ENCODE data around the gene CPSF3.

The CPSF3 gene

DNA sequence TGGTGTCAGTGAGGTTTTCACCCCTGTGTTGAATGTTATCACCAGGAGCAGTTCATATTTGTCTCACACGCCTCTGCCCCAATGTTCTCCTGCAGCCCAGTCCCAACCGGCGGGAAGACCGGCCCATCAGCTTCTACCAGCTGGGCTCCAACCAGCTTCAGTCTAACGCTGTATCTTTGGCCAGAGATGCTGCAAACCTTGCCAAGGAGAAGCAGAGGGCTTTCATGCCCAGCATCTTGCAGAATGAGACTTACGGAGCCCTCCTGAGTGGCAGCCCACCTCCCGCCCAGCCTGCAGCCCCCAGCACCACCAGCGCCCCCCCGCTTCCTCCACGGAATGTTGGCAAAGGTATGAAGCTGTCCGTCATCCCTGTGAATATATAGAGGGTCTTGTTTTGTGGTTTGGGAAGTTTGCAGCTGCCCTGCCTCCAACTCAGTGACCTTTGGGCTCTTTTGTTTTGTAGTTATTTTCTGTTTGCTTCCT lies 35.2 kb upstream of the CPSF3 start:
- TF ChIP-seq CEBPB (IDR thresholded peaks at IDR 0.05) = no peak
- no peak for TF ChIP-seq FOXM1 (IDR thresholded peaks at IDR 0.05; ENCODE audit: borderline replicate concordance, low read depth)
- TF ChIP-seq MAX (IDR thresholded peaks at IDR 0.05) = no peak
- TF ChIP-seq EGR1 (IDR thresholded peaks at IDR 0.05) = no peak
- TF ChIP-seq, protein P1, sequence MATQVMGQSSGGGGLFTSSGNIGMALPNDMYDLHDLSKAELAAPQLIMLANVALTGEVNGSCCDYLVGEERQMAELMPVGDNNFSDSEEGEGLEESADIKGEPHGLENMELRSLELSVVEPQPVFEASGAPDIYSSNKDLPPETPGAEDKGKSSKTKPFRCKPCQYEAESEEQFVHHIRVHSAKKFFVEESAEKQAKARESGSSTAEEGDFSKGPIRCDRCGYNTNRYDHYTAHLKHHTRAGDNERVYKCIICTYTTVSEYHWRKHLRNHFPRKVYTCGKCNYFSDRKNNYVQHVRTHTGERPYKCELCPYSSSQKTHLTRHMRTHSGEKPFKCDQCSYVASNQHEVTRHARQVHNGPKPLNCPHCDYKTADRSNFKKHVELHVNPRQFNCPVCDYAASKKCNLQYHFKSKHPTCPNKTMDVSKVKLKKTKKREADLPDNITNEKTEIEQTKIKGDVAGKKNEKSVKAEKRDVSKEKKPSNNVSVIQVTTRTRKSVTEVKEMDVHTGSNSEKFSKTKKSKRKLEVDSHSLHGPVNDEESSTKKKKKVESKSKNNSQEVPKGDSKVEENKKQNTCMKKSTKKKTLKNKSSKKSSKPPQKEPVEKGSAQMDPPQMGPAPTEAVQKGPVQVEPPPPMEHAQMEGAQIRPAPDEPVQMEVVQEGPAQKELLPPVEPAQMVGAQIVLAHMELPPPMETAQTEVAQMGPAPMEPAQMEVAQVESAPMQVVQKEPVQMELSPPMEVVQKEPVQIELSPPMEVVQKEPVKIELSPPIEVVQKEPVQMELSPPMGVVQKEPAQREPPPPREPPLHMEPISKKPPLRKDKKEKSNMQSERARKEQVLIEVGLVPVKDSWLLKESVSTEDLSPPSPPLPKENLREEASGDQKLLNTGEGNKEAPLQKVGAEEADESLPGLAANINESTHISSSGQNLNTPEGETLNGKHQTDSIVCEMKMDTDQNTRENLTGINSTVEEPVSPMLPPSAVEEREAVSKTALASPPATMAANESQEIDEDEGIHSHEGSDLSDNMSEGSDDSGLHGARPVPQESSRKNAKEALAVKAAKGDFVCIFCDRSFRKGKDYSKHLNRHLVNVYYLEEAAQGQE (IDR thresholded peaks at IDR 0.05; ENCODE audit: low read depth) = no peak
- TF ChIP-seq, protein P2, sequence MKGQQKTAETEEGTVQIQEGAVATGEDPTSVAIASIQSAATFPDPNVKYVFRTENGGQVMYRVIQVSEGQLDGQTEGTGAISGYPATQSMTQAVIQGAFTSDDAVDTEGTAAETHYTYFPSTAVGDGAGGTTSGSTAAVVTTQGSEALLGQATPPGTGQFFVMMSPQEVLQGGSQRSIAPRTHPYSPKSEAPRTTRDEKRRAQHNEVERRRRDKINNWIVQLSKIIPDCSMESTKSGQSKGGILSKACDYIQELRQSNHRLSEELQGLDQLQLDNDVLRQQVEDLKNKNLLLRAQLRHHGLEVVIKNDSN (IDR thresholded peaks at IDR 0.05) = no peak
- TF ChIP-seq TCF12 (IDR thresholded peaks at IDR 0.05; ENCODE audit: low read depth) = no peak
- TF ChIP-seq RAD21 (IDR thresholded peaks at IDR 0.05; ENCODE audit: low read depth) = no peak
- no peak for TF ChIP-seq CREB1 (IDR thresholded peaks at IDR 0.05; ENCODE audit: low read depth)

- TF ChIP-seq TCF12 (IDR thresholded peaks at IDR 0.05; ENCODE audit: low read depth) (no peak), RAD21 (IDR thresholded peaks at IDR 0.05; ENCODE audit: low read depth) (no peak), TAF1 (IDR thresholded peaks at IDR 0.05; ENCODE audit: low read depth) (no peak), YY1 (IDR thresholded peaks at IDR 0.05; ENCODE audit: low read depth) (no peak), CEBPB (IDR thresholded peaks at IDR 0.05) (no peak), CREB1 (IDR thresholded peaks at IDR 0.05; ENCODE audit: low read depth) (no peak), ZBTB7A (IDR thresholded peaks at IDR 0.05; ENCODE audit: low read depth) (no peak), MAX (IDR thresholded peaks at IDR 0.05) (no peak), TEAD4 (IDR thresholded peaks at IDR 0.05) (no peak), EP300 (IDR thresholded peaks at IDR 0.05; ENCODE audit: borderline replicate concordance) (no peak), NFIC (IDR thresholded peaks at IDR 0.05) (no peak)
- TF ChIP-seq, protein P2 (IDR thresholded peaks at IDR 0.05) = no peak
Measured at GRCh38 chr2:9388950-9389911, 34.2 kb upstream of the CPSF3 start.

- no peak for TF ChIP-seq EGR1 (IDR thresholded peaks at IDR 0.05)
- TF ChIP-seq FOXM1 (IDR thresholded peaks at IDR 0.05; ENCODE audit: borderline replicate concordance, low read depth) = no peak
- no peak for TF ChIP-seq YY1 (IDR thresholded peaks at IDR 0.05; ENCODE audit: low read depth)
- TF ChIP-seq, protein P1 (IDR thresholded peaks at IDR 0.05; ENCODE audit: low read depth) = no peak
- no peak for TF ChIP-seq NFIC (IDR thresholded peaks at IDR 0.05)
- TF ChIP-seq CEBPB (IDR thresholded peaks at IDR 0.05) = no peak
- TF ChIP-seq MAX (IDR thresholded peaks at IDR 0.05) = no peak
Measured at GRCh38 chr2:9390151-9390850, 33.2 kb upstream of the CPSF3 start.

DNA sequence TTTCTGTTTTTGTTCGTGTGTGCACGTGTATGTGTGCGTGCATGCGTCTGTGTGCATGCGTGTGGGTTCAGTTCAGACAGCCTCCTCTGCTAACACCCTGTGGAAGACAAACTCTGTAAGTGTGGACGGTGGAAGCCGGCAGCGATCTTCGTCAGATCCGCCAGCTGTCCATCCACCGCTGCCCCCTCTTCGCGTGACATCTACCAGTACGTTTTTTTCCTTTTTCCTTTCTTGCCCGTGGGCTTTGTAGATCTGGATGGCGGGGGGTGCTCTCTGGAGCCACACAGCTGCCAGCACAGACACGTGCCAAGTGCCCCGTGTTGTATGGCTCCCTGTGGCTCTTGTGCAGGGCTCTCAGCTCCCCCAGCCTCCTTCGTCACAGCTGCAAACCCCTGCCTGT lies 32.5 kb upstream of the CPSF3 start:
- TF ChIP-seq EP300 (IDR thresholded peaks at IDR 0.05; ENCODE audit: borderline replicate concordance) (no peak), NFIC (IDR thresholded peaks at IDR 0.05) (no peak), RAD21 (IDR thresholded peaks at IDR 0.05; ENCODE audit: low read depth) (no peak), TAF1 (IDR thresholded peaks at IDR 0.05; ENCODE audit: low read depth) (no peak), YY1 (IDR thresholded peaks at IDR 0.05; ENCODE audit: low read depth) (no peak), TEAD4 (IDR thresholded peaks at IDR 0.05) (no peak), EGR1 (IDR thresholded peaks at IDR 0.05) (no peak), TCF12 (IDR thresholded peaks at IDR 0.05; ENCODE audit: low read depth) (no peak), MAX (IDR thresholded peaks at IDR 0.05) (no peak), FOXM1 (IDR thresholded peaks at IDR 0.05; ENCODE audit: borderline replicate concordance, low read depth) (no peak), CREB1 (IDR thresholded peaks at IDR 0.05; ENCODE audit: low read depth) (no peak), CEBPB (IDR thresholded peaks at IDR 0.05) (no peak), ZBTB7A (IDR thresholded peaks at IDR 0.05; ENCODE audit: low read depth) (no peak)
- TF ChIP-seq, protein P1 (IDR thresholded peaks at IDR 0.05; ENCODE audit: low read depth) = no peak
- TF ChIP-seq, protein P2 (IDR thresholded peaks at IDR 0.05) = no peak

Data from Ishikawa (cell line).